BLaER1 (cell line): ENCODE data around the gene FAM83F.
"Not testable (repeated sequence)": the region's sequence is repeated elsewhere in the genome, so short reads cannot be mapped to it uniquely, and the experiment has no call there.

Experiments
- H3K27ac ChIP-seq: shearing (Covaris generic); formaldehyde crosslinking; 2 replicates; pipeline ENCODE4 v1.8.1; 2022
- H3K27me3 ChIP-seq: shearing (Covaris generic); formaldehyde crosslinking; 2 replicates; pipeline ENCODE4 v1.8.1; 2022
- H3K36me3 ChIP-seq: shearing (Covaris generic); formaldehyde crosslinking; 2 replicates; pipeline ENCODE4 v1.8.1; 2022
- H3K4me1 ChIP-seq: shearing (Covaris generic); formaldehyde crosslinking; 2 replicates; pipeline ENCODE4 v1.8.1; 2022
- H3K4me2 ChIP-seq: shearing (Covaris generic); formaldehyde crosslinking; 2 replicates; pipeline ENCODE4 v1.8.1; 2022
- H3K4me3 ChIP-seq: shearing (Covaris generic); formaldehyde crosslinking; 2 replicates; pipeline ENCODE4 v1.8.1; 2022
- H3K9ac ChIP-seq: shearing (Covaris generic); formaldehyde crosslinking; 2 replicates; pipeline ENCODE4 v1.8.1; 2022
- H3K9me3 ChIP-seq: shearing (Covaris generic); formaldehyde crosslinking; 2 replicates; pipeline ENCODE4 v1.8.1; 2022
- H4K20me1 ChIP-seq: shearing (Covaris generic); formaldehyde crosslinking; 2 replicates; pipeline ENCODE4 v1.8.1; 2022
- Cebpa-rat ChIP-seq: shearing (Covaris generic); IDR thresholded peaks from 2 replicates; pipeline ENCODE4 v1.8.1; 2022

The FAM83F gene

GRCh38 chr22:39992088-39992826 lies 2.5 kb upstream of the FAM83F start:
- peaks cover 11% of the 10 kb centered on the region for H3K4me1 ChIP-seq
- peaks cover 24% of the 10 kb centered on the region for H3K27me3 ChIP-seq
- no peak overlapping the region for H3K27ac ChIP-seq
- H3K9me3 ChIP-seq, result no peaks in the 10 kb centered on the region; the same call in 1 of the 2 replicates
- TF ChIP-seq Cebpa-rat, result no peak
- H3K4me2 ChIP-seq, result no peak overlapping the region
- no peaks in the 10 kb centered on the region for H4K20me1 ChIP-seq
- no peaks in the 10 kb centered on the region for H3K36me3 ChIP-seq
- H3K4me3 ChIP-seq, result no peak overlapping the region
- H3K9ac ChIP-seq, result no peak overlapping the region

- not testable (repeated sequence) for H4K20me1 ChIP-seq, H3K36me3 ChIP-seq, H3K4me2 ChIP-seq, H3K27ac ChIP-seq, H3K9me3 ChIP-seq, H3K4me3 ChIP-seq, H3K9ac ChIP-seq
- peaks cover 24% of the 10 kb centered on the region for H3K27me3 ChIP-seq
- peaks cover 14% of the 10 kb centered on the region for H3K4me1 ChIP-seq
Measured at GRCh38 chr22:39992894-39993293, 1.9 kb upstream of the FAM83F start.

- no peaks in the 10 kb centered on the region for H4K20me1 ChIP-seq
- peaks cover 24% of the 10 kb centered on the region for H3K27me3 ChIP-seq
- H3K4me1 ChIP-seq, result peaks cover 14% of the 10 kb centered on the region
- TF ChIP-seq Cebpa-rat, result no peak
- peak overlapping the region; percentile 40 for H3K4me2 ChIP-seq
- no peak overlapping the region for H3K27ac ChIP-seq
- no peak overlapping the region for H3K9ac ChIP-seq
- no peaks in the 10 kb centered on the region for H3K36me3 ChIP-seq
- H3K9me3 ChIP-seq, result no peaks in the 10 kb centered on the region; the same call in 1 of the 2 replicates
- no peak overlapping the region for H3K4me3 ChIP-seq
Measured at GRCh38 chr22:39994041-39994565, 651 bp upstream of the FAM83F start.

GRCh38 chr22:39995393-39996252 lies 869 bp downstream of the FAM83F start:
- Histone ChIP-seq H4K20me1 (no peaks in the 10 kb centered on the region), H3K27me3 (peaks cover 24% of the 10 kb centered on the region), H3K9me3 (no peaks in the 10 kb centered on the region; the same call in 1 of the 2 replicates), H3K4me1 (peaks cover 20% of the 10 kb centered on the region), H3K27ac (no peak overlapping the region), H3K4me2 (no peak overlapping the region), H3K36me3 (no peaks in the 10 kb centered on the region), H3K4me3 (no peak overlapping the region), H3K9ac (no peak overlapping the region)
- TF ChIP-seq Cebpa-rat, result no peak

GRCh38 chr22:39996732-39997131 lies 2.0 kb downstream of the FAM83F start:
- no peak for TF ChIP-seq Cebpa-rat
- peaks cover 24% of the 10 kb centered on the region for H3K27me3 ChIP-seq
- H4K20me1 ChIP-seq, result no peaks in the 10 kb centered on the region
- H3K4me2 ChIP-seq, result no peak overlapping the region
- H3K27ac ChIP-seq, result no peak overlapping the region
- no peaks in the 10 kb centered on the region for H3K36me3 ChIP-seq
- H3K4me1 ChIP-seq, result peaks cover 20% of the 10 kb centered on the region
- no peak overlapping the region for H3K4me3 ChIP-seq
- no peaks in the 10 kb centered on the region; the same call in 1 of the 2 replicates for H3K9me3 ChIP-seq
- no peak overlapping the region for H3K9ac ChIP-seq

- H3K36me3 ChIP-seq, result no peaks in the 10 kb centered on the region
- no peak for TF ChIP-seq Cebpa-rat
- H4K20me1 ChIP-seq, result no peaks in the 10 kb centered on the region
- no peak overlapping the region for H3K4me3 ChIP-seq
- H3K4me2 ChIP-seq, result no peak overlapping the region
- peaks cover 20% of the 10 kb centered on the region for H3K4me1 ChIP-seq
- peaks cover 24% of the 10 kb centered on the region for H3K27me3 ChIP-seq
- no peaks in the 10 kb centered on the region; the same call in 1 of the 2 replicates for H3K9me3 ChIP-seq
- H3K27ac ChIP-seq, result no peak overlapping the region
- H3K9ac ChIP-seq, result no peak overlapping the region
Measured at GRCh38 chr22:39997421-39997820, 2.7 kb downstream of the FAM83F start.

GRCh38 chr22:39997939-39998726 lies 3.4 kb downstream of the FAM83F start:
- no peaks in the 10 kb centered on the region for H4K20me1 ChIP-seq
- no peak for TF ChIP-seq Cebpa-rat

GRCh38 chr22:39999144-39999757 lies 4.5 kb downstream of the FAM83F start:
- H3K9me3 ChIP-seq, result no peaks in the 10 kb centered on the region; the same call in 1 of the 2 replicates
- H3K4me2 ChIP-seq, result no peak overlapping the region
- H3K9ac ChIP-seq, result no peak overlapping the region
- H3K27me3 ChIP-seq, result peaks cover 19% of the 10 kb centered on the region
- H4K20me1 ChIP-seq, result no peaks in the 10 kb centered on the region
- H3K4me3 ChIP-seq, result no peak overlapping the region
- H3K36me3 ChIP-seq, result no peaks in the 10 kb centered on the region
- H3K4me1 ChIP-seq, result peaks cover 15% of the 10 kb centered on the region
- TF ChIP-seq Cebpa-rat, result no peak
- H3K27ac ChIP-seq, result no peak overlapping the region

More at GRCh38 chr22:39997939-39998726, 3.4 kb downstream of the FAM83F start:
- H3K4me3 ChIP-seq, result no peak overlapping the region
- peaks cover 20% of the 10 kb centered on the region for H3K4me1 ChIP-seq
- H3K36me3 ChIP-seq, result no peaks in the 10 kb centered on the region
- peaks cover 24% of the 10 kb centered on the region for H3K27me3 ChIP-seq
- no peaks in the 10 kb centered on the region; the same call in 1 of the 2 replicates for H3K9me3 ChIP-seq
- H3K9ac ChIP-seq, result no peak overlapping the region
- no peak overlapping the region for H3K4me2 ChIP-seq
- no peak overlapping the region for H3K27ac ChIP-seq

GRCh38 chr22:40000171-40000570 lies 5.4 kb downstream of the FAM83F start:
- H4K20me1 ChIP-seq, result no peaks in the 10 kb centered on the region
- no peak overlapping the region for H3K9ac ChIP-seq
- no peak overlapping the region for H3K4me2 ChIP-seq
- H3K4me3 ChIP-seq, result no peak overlapping the region
- peaks cover 15% of the 10 kb centered on the region for H3K4me1 ChIP-seq
- no peak for TF ChIP-seq Cebpa-rat
- H3K27me3 ChIP-seq, result peaks cover 9% of the 10 kb centered on the region
- no peaks in the 10 kb centered on the region; the same call in 1 of the 2 replicates for H3K9me3 ChIP-seq
- no peaks in the 10 kb centered on the region for H3K36me3 ChIP-seq
- no peak overlapping the region for H3K27ac ChIP-seq
